ENCODE results near the gene RBMS1.

RBMS1 gene

GRCh38 chr2:160408173-160408958 is 85.2 kb downstream of the RBMS1 start:
- no peak for DNase-seq (ENCODE audit: low spot score)

- DNase-seq (ENCODE audit: low spot score) = no peak
These were observed 86.0 kb downstream of the RBMS1 start for GRCh38 chr2:160407393-160408172.

DNA sequence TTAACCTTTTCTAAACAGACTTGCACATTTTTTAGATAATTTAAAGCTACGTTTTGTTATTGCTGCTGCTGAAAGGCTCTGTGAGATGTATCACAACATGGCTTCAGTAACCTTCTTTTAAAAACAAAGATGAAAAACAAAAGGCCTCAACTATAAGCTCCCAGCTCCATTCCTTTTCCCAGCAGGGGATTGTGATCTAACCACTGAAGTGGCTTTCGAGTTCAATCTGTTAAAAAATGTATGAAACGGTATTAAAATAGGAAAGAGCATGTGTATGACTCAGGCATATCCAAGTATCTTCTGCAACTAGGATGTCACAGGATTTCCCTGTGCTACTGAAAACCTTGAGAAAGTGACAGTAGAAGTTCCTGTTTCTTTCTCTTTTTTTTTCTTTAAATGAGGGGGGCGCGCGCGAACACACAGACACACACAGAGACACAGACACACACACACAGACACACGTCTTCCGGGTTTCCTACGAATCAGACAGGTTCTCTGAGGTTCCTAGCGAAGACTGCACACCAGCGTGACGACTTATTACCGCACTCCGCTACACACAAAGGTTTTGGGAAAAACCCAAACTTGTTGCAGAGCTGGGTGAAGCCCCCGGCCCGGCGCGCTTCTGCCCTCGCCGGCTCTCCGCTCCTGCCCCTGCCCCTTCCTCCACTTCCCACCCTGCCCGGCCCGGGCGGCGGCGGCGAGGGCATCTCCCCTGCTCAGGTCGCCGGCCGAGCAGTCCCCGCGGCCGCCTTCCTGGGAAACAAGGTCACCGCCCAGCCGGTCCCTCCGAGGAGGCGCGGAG is 86.8 kb downstream of the RBMS1 start:
- DNase-seq (ENCODE audit: low spot score) = no peak

DNA sequence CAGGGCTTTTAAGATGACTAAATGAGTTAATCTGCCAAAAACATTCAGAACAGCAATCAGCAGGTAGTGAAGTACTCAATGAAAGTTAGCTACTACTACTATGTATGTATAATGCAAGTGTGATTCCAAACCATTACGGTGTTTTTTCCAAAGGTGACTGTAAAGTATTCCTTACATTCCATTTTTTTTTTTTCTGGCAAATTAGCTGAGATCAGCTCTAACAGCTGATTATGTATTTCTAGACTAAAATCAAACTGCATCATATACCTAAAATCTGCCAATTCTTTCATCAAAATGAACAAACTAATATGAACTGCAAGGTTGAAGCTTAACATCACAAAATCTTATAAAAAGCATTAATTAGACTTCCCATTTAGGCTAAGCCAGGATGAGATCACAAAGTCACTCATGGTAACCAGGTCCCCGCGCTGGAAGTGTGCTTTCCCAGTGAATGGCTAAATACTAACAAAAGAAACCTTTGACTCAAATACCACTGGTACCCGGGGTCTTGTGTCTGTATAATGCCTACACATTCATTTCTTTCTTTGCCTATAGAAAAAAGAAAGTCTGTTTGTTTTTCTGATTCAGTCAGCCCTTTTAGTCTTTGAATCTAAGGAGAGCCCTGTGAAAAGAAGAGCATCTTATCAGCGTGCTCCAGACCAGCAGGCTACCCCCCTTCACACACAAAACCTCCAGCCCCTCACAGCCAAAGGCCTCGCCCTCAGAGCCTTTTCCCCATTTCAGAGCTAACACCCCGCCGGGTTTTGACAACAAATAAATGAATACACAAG is 88.3 kb downstream of the RBMS1 start:
- DNase-seq (ENCODE audit: low spot score) = no peak

DNA sequence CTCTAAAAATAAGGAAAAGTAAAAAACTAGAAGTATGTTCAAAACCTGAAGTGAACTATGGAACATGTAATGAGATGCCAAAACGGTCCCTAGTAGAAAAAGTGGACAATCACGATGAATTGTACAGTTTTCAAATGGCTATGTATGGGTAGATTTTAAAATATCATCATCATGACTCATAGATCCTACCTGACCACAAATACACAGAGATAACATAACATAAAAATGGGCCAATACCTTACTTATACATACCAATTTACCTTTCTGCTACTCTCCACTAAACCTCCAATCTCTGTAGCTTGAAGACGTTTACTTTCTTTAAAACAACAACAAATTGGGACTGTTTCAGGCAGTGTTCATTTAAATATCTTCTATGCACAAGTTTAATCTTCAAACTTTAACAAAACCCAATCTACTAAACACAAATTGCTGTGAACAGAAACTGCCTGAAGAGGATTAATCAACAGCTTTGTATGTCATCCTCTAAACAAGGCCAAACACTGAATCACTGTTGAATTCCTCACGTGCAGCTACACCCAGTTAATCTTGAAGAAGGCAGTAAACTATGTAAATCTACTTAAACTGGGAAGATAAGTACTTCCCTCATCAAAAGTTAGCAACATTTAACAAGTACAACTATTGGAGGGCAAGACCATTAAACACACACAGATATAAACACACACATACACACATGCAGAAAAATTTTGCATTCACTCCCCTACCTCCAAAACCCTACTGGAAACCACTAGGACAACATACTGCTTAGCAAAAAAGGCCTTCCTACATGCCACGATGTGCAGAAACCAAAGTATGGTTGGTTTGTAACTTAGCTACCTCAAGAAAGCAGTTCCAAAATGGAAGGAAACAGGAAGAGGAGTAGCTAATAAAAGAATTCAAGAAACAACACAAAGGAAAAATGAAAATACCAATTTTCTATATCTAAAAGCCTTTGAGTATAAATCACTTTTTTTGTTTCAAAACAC is 90.3 kb downstream of the RBMS1 start:
- no peak for DNase-seq (ENCODE audit: low spot score)

- DNase-seq (ENCODE audit: low spot score) = no peak
These were observed 91.1 kb downstream of the RBMS1 start for GRCh38 chr2:160402501-160402900.

DNA sequence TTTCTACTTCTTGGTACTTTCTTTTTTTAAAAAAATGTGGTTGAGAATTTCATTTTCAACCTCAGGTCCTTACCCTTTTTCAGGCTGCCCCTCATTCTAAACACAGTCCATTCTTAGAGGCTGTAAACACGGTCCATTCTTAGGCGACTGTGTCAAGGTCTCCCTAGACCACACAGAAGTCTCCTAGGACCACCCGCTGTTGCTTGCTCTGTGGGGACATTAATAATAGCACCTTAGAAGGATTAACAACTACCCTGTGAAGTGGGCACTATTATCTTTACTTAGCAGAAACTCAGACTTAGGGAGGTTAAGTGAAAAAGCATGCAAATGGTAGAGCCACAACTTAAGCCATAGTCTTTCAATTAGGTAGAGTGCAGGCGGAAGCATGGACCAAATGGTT is 91.7 kb downstream of the RBMS1 start:
- DNase-seq (ENCODE audit: low spot score) = no peak

DNA sequence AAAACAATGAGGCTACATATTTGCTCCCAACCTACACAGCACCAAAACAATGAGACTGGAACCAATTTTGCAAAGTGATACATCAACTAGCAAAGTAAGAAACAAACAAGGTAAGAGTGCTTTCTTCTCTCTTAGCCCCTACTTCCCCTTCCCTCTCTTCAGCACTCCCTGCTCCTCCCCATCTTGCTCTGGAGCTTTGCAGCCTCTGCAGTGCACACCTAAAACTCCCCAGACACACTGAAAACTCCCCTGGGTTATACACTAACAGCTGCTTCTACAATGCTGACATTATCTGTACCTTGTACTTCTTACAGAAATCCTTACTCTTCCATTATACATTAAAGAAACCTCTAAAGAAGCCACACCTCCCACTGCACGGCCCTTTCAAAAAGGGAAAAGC is 93.7 kb downstream of the RBMS1 start:
- no peak for DNase-seq (ENCODE audit: low spot score)

GRCh38 chr2:160397530-160397865 is 96.1 kb downstream of the RBMS1 start:
- DNase-seq (ENCODE audit: low spot score) = no peak

DNA sequence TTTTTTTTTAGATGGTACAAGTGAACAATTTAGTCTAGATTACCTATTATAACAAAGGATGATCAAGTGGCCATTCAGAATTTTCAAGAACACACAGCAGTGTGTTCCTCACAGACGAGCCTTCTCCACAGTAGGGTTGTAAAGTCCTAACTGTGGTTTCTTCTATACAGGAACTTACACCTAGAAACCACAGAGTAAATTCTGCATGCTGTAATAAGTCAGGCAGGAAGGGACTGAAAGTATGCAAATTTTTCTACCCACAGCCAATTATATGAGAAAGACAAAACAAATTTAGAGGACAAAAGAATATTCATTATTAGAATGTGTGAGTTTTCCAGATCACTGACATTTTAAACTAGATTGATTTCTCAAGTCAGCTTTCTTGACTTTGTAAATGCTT is 99.5 kb downstream of the RBMS1 start:
- no peak for DNase-seq (ENCODE audit: low spot score)

GRCh38 chr2:160392201-160392600 is 101.4 kb downstream of the RBMS1 start:
- DNase-seq (ENCODE audit: low spot score) = no peak

- DNase-seq (ENCODE audit: low spot score) = no peak
These were observed 102.8 kb downstream of the RBMS1 start for GRCh38 chr2:160390544-160391455.

DNA sequence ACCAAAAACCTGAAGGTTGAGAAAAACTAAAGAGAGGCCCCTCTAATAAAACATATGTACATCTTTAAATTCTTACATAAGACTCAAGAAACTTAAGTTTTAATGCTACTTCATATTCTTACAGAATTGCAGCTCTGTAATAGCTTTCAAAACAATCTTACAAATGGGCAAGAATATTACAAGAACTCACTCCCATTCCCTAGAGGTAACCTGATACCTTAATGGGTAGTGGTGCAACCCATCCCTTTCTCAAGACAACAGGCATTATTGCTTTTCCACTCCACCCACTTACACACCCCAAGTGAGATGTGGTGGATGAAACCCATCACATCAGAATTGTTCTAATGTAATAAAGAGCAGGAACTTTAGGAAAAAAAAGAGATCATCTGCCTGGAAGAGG is 103.7 kb downstream of the RBMS1 start:
- DNase-seq (ENCODE audit: low spot score) = no peak

GRCh38 chr2:160388464-160389263 is 104.9 kb downstream of the RBMS1 start:
- DNase-seq (ENCODE audit: low spot score) = no peak

- DNase-seq (ENCODE audit: low spot score) = peak; percentile 63
These were observed 105.9 kb downstream of the RBMS1 start for GRCh38 chr2:160387558-160388262.

- DNase-seq (ENCODE audit: low spot score) = no peak
These were observed 108.8 kb downstream of the RBMS1 start for GRCh38 chr2:160384791-160385190.

GRCh38 chr2:160381425-160381951 is 112.1 kb downstream of the RBMS1 start:
- no peak for DNase-seq (ENCODE audit: low spot score)

DNA sequence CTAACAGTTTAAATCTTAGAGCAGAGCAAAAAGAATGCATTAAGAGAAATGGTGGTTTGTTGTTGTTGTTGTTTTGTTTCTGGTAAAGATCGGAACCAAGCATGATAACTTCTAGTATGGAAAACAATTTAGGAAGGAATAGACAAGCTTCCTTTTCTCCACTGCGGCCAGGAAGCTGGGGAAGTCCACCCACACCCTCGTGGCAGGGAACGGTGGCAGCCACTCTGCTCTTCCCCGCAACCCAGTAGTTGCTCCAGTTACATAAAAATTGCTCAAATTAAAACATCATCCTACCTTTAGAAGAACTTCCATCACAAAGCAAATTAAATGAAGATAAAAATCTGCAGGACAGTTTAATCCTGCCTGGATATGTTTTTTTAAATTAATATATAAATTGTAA is 113.0 kb downstream of the RBMS1 start:
- no peak for DNase-seq (ENCODE audit: low spot score)
